Esophagus muscularis mucosa (tissue), 2 donors: ENCODE data around the gene STX16.

ENCODE experiments used
- EP300 ChIP-seq: sonication (generic); formaldehyde crosslinking; IDR thresholded peaks from one replicate; pipeline ENCODE4 v1.6.1; 2017; ENCODE audit warnings: antibody characterized with exemption
- POLR2A ChIP-seq: fragments of 450-650 bp; IDR thresholded peaks from one replicate; pipeline ENCODE4 v1.6.1; 2017; ENCODE audit warnings: antibody characterized with exemption, moderate library complexity, mild to moderate bottlenecking, low read depth

DNA sequence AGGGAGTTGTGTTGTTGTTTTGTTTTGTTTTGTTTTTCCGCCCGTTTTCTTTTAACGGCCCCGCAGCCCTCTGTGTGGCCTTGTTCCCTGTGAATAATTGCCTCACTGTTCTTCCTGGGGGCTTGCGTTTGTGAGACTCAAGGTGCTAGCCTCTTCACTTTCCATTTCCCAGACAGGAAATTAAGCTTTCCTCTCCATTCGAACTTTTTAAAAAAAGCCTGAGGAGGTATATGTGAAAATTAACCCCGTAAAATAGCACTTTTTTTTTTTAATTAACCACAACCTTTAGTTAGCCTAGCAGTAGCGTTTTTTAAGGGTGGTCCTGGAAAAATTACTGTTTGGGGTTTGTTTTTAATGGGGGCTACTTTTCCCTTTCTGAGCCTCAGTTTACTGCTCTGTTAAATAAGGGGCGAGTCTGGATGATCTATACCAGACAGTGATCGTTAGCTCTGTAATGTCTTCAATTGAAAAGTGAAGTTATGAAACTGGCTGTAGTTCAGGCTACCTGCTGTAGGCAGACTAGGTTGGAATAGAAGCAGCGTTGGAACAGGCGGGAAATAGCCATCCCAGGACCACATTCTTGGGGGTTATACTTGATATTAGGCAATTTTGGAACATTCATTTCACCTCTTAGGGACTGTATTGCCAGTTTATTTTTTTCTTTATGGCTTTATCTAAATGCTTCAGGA is 1.7 kb downstream of the STX16 start:
- TF ChIP-seq EP300: no peak
- no peak for TF ChIP-seq POLR2A
